Lung (tissue), 12 donors: ENCODE results near the gene MYO7A. TPM values are rescaled to one million over a fixed set of nuclear protein-coding genes. Genes with fewer than 3 reads are reported as not detected.

Experiments
- ATAC-seq: fragments of 200-7000 bp; cut with Tn5 transposase; one replicate; pipeline ENCODE4 v1.9.1; 2020; ENCODE audit warnings: moderate number of reproducible peaks; ENCODE audit not compliant: insufficient read depth, low FRiP score
- DNase-seq, 3 donors: peaks; one replicate each; pipeline ENCODE4 v3.0.0-alpha.2; 2013 to 2017
- H3K27ac ChIP-seq, 2 donors: one replicate each; pipeline ENCODE4 v1.5.1; 2013; ENCODE audit warnings: mild to moderate bottlenecking in 2 of 2, moderate library complexity in 2 of 2, control low read depth in 1 of 2, inconsistent platforms in 1 of 2, low read depth in 1 of 2, low read length in 1 of 2
- H3K27me3 ChIP-seq, 3 donors: one replicate each; pipeline ENCODE4 v1.5.1; 2013; ENCODE audit warnings: low read length in 2 of 3; ENCODE audit not compliant: control insufficient read depth in 3 of 3, insufficient read depth in 3 of 3
- H3K36me3 ChIP-seq, 4 donors: one replicate each; pipeline ENCODE4 v1.5.1; 2013; ENCODE audit warnings: low read length in 4 of 4, mild to moderate bottlenecking in 1 of 4, moderate library complexity in 1 of 4; ENCODE audit not compliant: control insufficient read depth in 4 of 4, insufficient read depth in 4 of 4
- H3K4me1 ChIP-seq, 5 donors: one replicate each; pipeline ENCODE4 v1.5.1; 2013; ENCODE audit warnings: low read length in 5 of 5, mild to moderate bottlenecking in 2 of 5, moderate library complexity in 1 of 5; ENCODE audit not compliant: control insufficient read depth in 5 of 5, insufficient read depth in 5 of 5
- H3K4me3 ChIP-seq: one replicate; pipeline ENCODE4 v1.5.1; 2013; ENCODE audit warnings: mild to moderate bottlenecking, control low read depth, moderate library complexity
- H3K9ac ChIP-seq, 2 donors: one replicate each; pipeline ENCODE4 v1.5.1; 2013; ENCODE audit warnings: low read length in 2 of 2, control low read depth in 1 of 2; ENCODE audit not compliant: insufficient read depth in 1 of 2
- H3K9me3 ChIP-seq, 4 donors: one replicate each; pipeline ENCODE4 v1.5.1; 2013; ENCODE audit warnings: low read length in 3 of 4, mild to moderate bottlenecking in 1 of 4, moderate library complexity in 1 of 4; ENCODE audit not compliant: control insufficient read depth in 4 of 4, insufficient read depth in 3 of 4
- WGBS, 2 donors: extraction: QIAGEN DNeasy Blood & Tissue Kit; methylation state at CpG; one replicate each; pipeline ENCODE4 v1.1.7; 2013; 5-methylcytosine and 5-hydroxymethylcytosine counted together
- polyA plus RNA-seq, 2 donors: library from polyadenylated mRNA; stranded (reverse); fragments of 200-250 nt; gene quantifications; one replicate each; pipeline ENCODE4 v1.2.1, GENCODE V29; 2013
- total RNA-seq, 2 donors: library from RNA; depleted of rRNA in 1 of 2; stranded (reverse); fragments of >200 nt in 1 of 2; gene quantifications; one replicate each; pipeline ENCODE4 v1.2.1, GENCODE V29; 2014 to 2021
- TF ChIP-seq, protein P1 (sequence below): IDR thresholded peaks from 2 replicates; pipeline ENCODE4 v1.5.1; 2012; ENCODE audit warnings: mild to moderate bottlenecking; ENCODE audit errors: control extremely low read depth, extremely low read depth
- donor health status: control.
- donor health status: control.
- donor health status: Bipolar disorder and iron deficiency.
- donor health status: healthy.
- donor health status: DM: yes; HTN: yes; CAD: no.

MYO7A gene
- total and polyA plus RNA-seq, 4 donors, result 1.8 to 10.2 (median 6.3) TPM

DNA sequence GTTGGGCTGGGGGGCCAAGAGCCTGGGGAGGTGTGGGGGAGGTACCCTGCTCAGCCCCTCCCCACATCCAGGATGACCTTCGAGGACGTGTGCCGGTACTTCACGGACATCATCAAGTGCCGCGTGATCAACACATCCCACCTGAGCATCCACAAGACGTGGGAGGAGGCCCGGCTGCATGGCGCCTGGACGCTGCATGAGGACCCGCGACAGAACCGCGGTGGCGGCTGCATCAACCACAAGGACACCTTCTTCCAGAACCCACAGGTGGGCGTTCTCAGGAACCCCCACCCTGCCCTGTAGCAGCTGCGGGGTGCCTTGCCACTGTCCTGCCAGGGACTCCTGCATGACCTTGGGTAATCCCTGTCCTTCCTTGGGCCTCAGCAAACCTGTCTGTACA, 10.0 kb upstream of the MYO7A start:
- TF ChIP-seq, protein P1, sequence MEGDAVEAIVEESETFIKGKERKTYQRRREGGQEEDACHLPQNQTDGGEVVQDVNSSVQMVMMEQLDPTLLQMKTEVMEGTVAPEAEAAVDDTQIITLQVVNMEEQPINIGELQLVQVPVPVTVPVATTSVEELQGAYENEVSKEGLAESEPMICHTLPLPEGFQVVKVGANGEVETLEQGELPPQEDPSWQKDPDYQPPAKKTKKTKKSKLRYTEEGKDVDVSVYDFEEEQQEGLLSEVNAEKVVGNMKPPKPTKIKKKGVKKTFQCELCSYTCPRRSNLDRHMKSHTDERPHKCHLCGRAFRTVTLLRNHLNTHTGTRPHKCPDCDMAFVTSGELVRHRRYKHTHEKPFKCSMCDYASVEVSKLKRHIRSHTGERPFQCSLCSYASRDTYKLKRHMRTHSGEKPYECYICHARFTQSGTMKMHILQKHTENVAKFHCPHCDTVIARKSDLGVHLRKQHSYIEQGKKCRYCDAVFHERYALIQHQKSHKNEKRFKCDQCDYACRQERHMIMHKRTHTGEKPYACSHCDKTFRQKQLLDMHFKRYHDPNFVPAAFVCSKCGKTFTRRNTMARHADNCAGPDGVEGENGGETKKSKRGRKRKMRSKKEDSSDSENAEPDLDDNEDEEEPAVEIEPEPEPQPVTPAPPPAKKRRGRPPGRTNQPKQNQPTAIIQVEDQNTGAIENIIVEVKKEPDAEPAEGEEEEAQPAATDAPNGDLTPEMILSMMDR, result no peak
- Histone ChIP-seq H3K27me3 (no peaks in the 10 kb centered on the region), H3K9me3 (no peaks in the 10 kb centered on the region), H3K27ac (no peak overlapping the region), H3K4me3 (no peak overlapping the region), H3K9ac (no peak overlapping the region), H3K4me1 (no peaks in the 10 kb centered on the region), H3K36me3 (peaks cover 0 to 6% (median 2%) of the 10 kb centered on the region in 4 donors)
- no peak for DNase-seq
- ATAC-seq, result no peak
- WGBS, 2 donors, result 94 to 98% methylated on average over 17 of the region's 17 CpGs

DNA sequence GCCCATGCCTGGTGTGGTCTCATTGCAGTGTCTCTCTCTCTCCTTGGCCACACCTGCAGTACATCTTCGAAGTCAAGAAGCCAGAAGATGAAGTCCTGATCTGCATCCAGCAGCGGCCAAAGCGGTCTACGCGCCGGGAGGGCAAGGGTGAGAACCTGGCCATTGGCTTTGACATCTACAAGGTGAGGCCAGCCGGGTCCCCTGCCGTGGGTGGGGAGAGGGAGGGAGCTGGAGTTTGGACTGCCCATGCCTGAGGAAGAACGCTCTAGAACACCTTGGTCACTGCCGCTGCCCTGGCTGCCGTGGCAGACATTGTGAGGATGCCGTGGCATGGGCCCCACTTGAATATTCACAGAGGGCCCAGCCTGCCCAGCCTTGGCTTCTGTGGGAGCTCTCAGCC, 9.1 kb upstream of the MYO7A start:
- DNase-seq, result no peak
- H3K9me3 ChIP-seq, result no peaks in the 10 kb centered on the region
- no peak overlapping the region for H3K27ac ChIP-seq
- TF ChIP-seq, protein P1, result no peak
- H3K4me3 ChIP-seq, result no peak overlapping the region
- ATAC-seq, result no peak
- no peaks in the 10 kb centered on the region for H3K27me3 ChIP-seq
- peaks cover 0 to 10% (median 2%) of the 10 kb centered on the region in 4 donors for H3K36me3 ChIP-seq
- H3K4me1 ChIP-seq, result no peaks in the 10 kb centered on the region
- no peak overlapping the region for H3K9ac ChIP-seq
- WGBS, 2 donors, result 93 to 96% methylated on average over 12 of the region's 12 CpGs

DNA sequence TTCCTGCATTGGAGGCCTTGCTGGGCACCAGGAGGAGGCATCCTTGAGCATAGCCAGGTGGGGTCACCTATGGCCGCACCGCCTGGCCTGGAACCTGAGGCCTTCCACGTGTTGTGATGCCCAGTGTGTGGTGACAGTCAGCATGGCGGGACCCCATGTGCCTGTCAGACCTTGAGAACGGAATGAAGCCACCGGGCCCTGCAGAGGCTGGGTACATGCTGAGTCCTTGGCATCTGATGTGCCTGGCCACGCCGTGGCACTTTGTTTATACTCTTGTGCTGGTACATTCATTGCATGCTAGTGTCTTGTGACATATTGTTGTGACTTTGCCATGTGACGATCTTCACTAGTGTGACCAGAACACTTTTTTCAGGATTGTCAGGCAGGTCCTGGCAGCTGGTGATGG, 8.5 kb upstream of the MYO7A start:
- TF ChIP-seq, protein P1, result no peak
- Histone ChIP-seq H3K36me3 (peaks cover 0 to 10% (median under 1%) of the 10 kb centered on the region in 4 donors), H3K9me3 (no peaks in the 10 kb centered on the region), H3K4me3 (no peak overlapping the region), H3K27ac (no peak overlapping the region), H3K9ac (no peak overlapping the region), H3K4me1 (no peaks in the 10 kb centered on the region), H3K27me3 (no peaks in the 10 kb centered on the region)
- DNase-seq (no peak), ATAC-seq (no peak)
- 94% methylated on average over 9 of the region's 9 CpGs for WGBS, 2 donors

DNA sequence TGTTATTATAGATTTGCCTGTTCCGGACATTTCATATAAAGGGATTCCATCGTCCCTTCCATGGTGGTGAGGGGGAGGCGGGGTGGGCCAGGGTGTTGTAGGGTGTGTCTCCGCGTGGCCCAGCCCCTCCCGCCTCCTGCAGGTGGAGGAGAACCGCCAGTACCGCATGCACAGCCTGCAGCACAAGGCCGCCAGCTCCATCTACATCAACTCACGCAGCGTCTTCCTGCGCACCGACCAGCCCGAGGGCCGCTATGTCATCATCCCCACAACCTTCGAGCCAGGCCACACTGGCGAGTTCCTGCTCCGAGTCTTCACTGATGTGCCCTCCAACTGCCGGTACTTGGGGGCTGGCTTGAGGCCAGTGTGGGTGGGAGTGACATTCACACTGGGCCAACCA, 7.5 kb upstream of the MYO7A start:
- Histone ChIP-seq H3K27ac (no peak overlapping the region), H3K9ac (no peak overlapping the region), H3K36me3 (peaks cover 0 to 10% (median 0%) of the 10 kb centered on the region in 4 donors), H3K9me3 (no peaks in the 10 kb centered on the region), H3K4me3 (no peak overlapping the region), H3K27me3 (no peaks in the 10 kb centered on the region), H3K4me1 (no peaks in the 10 kb centered on the region)
- WGBS, 2 donors, result 90 to 94% methylated on average over 19 of the region's 19 CpGs
- ATAC-seq (no peak), DNase-seq (no peak)
- TF ChIP-seq, protein P1, result no peak
